Subcutaneous adipose tissue (tissue), 4 donors: ENCODE data around the gene C15orf40. TPM values are rescaled to one million over a fixed set of nuclear protein-coding genes. Genes with fewer than 3 reads are reported as not detected.

ENCODE experiments used
- CTCF ChIP-seq: fragments of 450-650 bp; IDR thresholded peaks from one replicate; pipeline ENCODE4 v1.5.1; 2016; ENCODE audit warnings: low read depth, mild to moderate bottlenecking, control low read depth, antibody characterized with exemption, moderate library complexity
- total RNA-seq, 4 donors: library from RNA; depleted of rRNA; stranded (reverse); fragments of >200 nt; gene quantifications; one replicate each; pipeline ENCODE4 v1.1.0, GENCODE V29; 2016

C15orf40 gene
- total RNA-seq, 4 donors from 2014 or later: 12.1 to 23.9 (median 12.9) TPM

DNA sequence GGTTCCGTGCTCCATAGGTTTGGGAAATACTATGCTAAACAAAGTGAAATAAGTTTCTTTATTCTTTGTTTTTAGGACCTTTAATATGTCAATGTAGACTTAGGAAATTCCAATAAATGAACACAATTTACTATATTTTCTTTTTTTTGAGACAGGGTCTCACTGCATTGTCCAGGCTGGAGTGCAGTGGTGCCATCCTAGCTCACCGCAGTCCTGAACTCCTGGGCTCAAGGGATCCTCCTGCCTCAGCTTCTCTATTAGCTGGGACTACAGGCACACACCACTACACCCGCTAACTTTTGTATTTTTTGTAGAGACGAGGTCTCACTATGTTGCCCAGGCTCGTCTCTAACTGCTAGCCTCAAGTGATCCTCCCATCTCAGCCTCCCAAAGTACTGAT lies 46.5 kb downstream of the C15orf40 start:
- no peak for TF ChIP-seq CTCF

DNA sequence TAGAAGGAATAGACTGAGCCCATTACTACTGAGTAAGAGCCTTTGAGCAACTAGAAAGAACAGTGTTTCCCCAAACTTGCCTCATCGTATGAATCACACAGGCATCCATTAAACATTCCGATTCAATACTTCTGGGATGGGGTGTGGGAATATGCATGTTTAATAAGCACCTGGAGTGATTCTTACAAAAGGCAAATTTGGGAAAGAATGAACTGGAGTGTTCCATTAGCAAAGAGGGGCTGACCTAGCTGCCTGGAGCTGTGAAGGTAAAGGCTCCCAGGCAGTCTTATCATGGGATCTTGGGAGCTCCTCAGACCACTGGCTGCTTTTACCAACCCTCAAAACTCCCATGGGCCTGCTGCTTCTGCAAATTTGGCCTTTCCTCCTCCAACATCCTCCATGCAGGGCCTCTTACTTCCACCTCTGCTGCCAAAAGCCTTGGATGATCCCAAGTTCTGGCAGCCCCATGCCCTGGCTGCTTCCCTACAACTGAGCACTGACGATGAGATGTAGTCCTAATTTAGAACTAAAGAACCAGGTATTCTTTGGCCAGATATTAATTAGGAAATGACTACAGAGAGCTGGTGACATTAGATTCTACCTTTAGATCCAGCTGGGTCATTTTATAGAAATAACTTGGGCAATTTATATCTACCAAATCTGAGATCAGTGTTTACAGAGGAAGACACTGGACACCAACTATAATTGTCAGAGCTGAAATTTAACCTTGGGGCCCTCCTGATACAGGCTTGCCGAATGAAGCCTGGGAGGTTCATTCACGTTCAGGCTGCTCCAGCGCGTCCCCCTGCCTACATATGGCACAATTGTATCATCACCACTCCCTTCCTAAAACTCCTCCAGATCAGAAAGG lies 47.7 kb downstream of the C15orf40 start:
- TF ChIP-seq CTCF: no peak

GRCh38 chr15:82960766-82961165 lies 50.7 kb downstream of the C15orf40 start:
- no peak for TF ChIP-seq CTCF

- no peak for TF ChIP-seq CTCF
These were observed 52.0 kb downstream of the C15orf40 start for GRCh38 chr15:82959423-82959822.

- no peak for TF ChIP-seq CTCF
These were observed 52.8 kb downstream of the C15orf40 start for GRCh38 chr15:82958638-82959037.

DNA sequence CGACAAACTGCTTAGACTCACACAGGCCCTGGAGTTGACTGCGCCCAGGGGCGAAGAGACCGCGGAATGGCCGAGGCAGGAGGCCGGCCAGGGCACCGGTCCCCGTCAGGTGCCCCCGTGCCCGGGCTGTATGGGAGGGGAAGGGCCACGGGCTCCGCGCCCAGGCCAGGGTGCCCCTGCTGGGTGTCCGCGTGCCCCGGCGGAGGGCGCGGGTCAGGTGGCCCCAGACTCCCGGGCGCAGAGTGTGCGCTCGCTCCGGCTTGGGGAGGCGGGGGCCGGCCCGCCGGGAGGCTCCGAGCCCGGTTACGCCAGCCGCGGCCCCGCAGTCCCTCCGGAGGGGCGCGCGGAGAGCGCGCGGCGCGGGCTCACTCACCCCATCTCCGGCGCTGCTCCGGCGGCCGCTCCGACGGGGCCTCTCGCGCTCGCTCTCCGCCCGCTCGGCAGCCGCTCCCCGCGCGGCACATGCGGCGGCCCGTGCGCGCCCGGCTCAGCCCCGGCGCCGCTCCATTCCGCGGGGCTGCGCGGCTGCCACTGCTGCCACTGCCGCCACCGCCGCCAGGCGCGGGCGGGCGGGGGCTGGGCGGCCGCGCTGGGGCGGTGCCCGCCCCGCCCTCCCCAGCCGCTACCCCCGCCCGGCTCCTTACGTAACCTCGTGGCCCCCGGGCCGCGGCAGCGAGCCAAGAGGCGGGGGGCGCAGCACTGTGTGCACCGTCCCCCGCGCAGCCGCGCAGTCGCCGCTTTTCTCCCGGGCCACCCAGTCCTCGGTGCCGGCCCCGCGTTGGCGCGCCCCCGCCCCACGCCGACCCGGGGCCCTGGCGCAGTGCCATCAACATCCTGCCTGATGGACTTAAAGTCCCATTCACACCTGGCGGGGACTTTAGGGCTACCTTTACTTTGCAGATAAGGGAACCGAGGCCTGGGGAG lies 59.0 kb downstream of the C15orf40 start, which contains the start of gene HOMER2:
Gene HOMER2, minus strand, starts transcription at position 563 of the 924 bp plus-strand sequence. Its CDS starts 185 bp downstream, at position 378.
- TF ChIP-seq CTCF: no peak
